Natural killer cell (primary cell): ENCODE data around the gene TLL2. TPM values are rescaled to one million over a fixed set of nuclear protein-coding genes. Genes with fewer than 3 reads are reported as not detected.

Experiments
- ATAC-seq, 3 donors: fragments of 150-1000 bp in 2 of 3; fragments of 200-7000 bp in 1 of 3; cut with Tn5 transposase; 1 replicate in 1 of 3; 2 replicates in 2 of 3; pipeline ENCODE4 v1.10.0; 2021; ENCODE audit warnings: mild to moderate bottlenecking in 2 of 3, moderate library complexity in 2 of 3
- DNase-seq, 2 donors: peaks; one replicate each; pipeline versions ENCODE4 v3.0.0 to v3.0.0-alpha.2; 2013 to 2021; ENCODE audit warnings: mixed read lengths in 1 of 2
- H3K27ac ChIP-seq: one replicate; pipeline ENCODE4 v1.5.1; 2013; ENCODE audit warnings: mild to moderate bottlenecking, low read length
- H3K27me3 ChIP-seq: one replicate; pipeline ENCODE4 v1.6.1; 2013; ENCODE audit warnings: low read length; ENCODE audit not compliant: control insufficient read depth, insufficient read depth
- H3K36me3 ChIP-seq: one replicate; pipeline ENCODE4 v1.6.1; 2013; ENCODE audit warnings: low read length; ENCODE audit not compliant: control insufficient read depth, insufficient read depth
- H3K4me1 ChIP-seq: one replicate; pipeline ENCODE4 v1.6.1; 2013; ENCODE audit warnings: low read length; ENCODE audit not compliant: control insufficient read depth, insufficient read depth
- H3K4me3 ChIP-seq: one replicate; pipeline ENCODE4 v1.5.1; 2013; ENCODE audit warnings: low read length
- H3K9me3 ChIP-seq: one replicate; pipeline ENCODE4 v1.6.1; 2013; ENCODE audit warnings: low read length; ENCODE audit not compliant: control insufficient read depth, insufficient read depth
- H3K27ac Mint-ChIP-seq, 2 donors: one replicate each; pipeline ENCODE4 v1.8.0; 2022; ENCODE audit warnings: mild to moderate bottlenecking in 2 of 2, mixed read lengths in 2 of 2, moderate library complexity in 1 of 2
- H3K27me3 Mint-ChIP-seq, 2 donors: one replicate each; pipeline ENCODE4 v1.8.0; 2022; ENCODE audit warnings: low read depth in 2 of 2, mixed read lengths in 2 of 2
- H3K36me3 Mint-ChIP-seq: one replicate; pipeline ENCODE4 v1.8.0; 2022; ENCODE audit warnings: mixed read lengths
- H3K4me1 Mint-ChIP-seq, 2 donors: one replicate each; pipeline ENCODE4 v1.8.0; 2022; ENCODE audit warnings: mixed read lengths in 2 of 2
- H3K4me3 Mint-ChIP-seq: one replicate; pipeline ENCODE4 v1.8.0; 2022; ENCODE audit warnings: mild to moderate bottlenecking, moderate library complexity, mixed read lengths
- H3K9me3 Mint-ChIP-seq, 2 donors: one replicate each; pipeline ENCODE4 v1.8.0; 2022; ENCODE audit warnings: mixed read lengths in 2 of 2
- WGBS: methylation state at CpG from one replicate; pipeline ENCODE4 v1.1.7; 2013; ENCODE audit warnings: missing lambda C conversion rate; ENCODE audit not compliant: insufficient coverage; 5-methylcytosine and 5-hydroxymethylcytosine counted together
- intact Hi-C: fragments of 100-400 bp; cut with micrococcal nuclease; formaldehyde crosslinking; loops from one replicate; pipeline ENCODE4 v1.14.2; 2022
- total RNA-seq, 4 donors: library from RNA; stranded (reverse); fragments of 120-200 nt in 1 of 4; gene quantifications; one replicate each; pipeline versions ENCODE4 v1.2.3 to v1.2.4, GENCODE V29; 2013 to 2022
- TF ChIP-seq, protein P1 (sequence below): fragments of 200-600 bp; IDR thresholded peaks from one replicate; pipeline ENCODE4 v1.8.0; 2022; ENCODE audit warnings: antibody characterized with exemption

The TLL2 gene
- total RNA-seq, 3 donors from 2014 or later (not counting 1 experiment from before 2014, with no cell fraction given), result not detected

- no peaks in the 10 kb centered on the region for H3K9me3 ChIP-seq
- WGBS, result 84% methylated on average over 10 of the region's 10 CpGs
- no peaks in the 10 kb centered on the region for H3K4me1 ChIP-seq
- ATAC-seq (no peak), DNase-seq (no peak)
- no peaks in the 10 kb centered on the region for H3K4me1 Mint-ChIP-seq
- no peaks in the 10 kb centered on the region for H3K36me3 Mint-ChIP-seq
- H3K27me3 ChIP-seq, result no peaks in the 10 kb centered on the region
- no peaks in the 10 kb centered on the region for H3K36me3 ChIP-seq
- H3K9me3 Mint-ChIP-seq, result no peaks in the 10 kb centered on the region
- H3K27ac Mint-ChIP-seq, result no peak overlapping the region
- TF ChIP-seq, protein P1, sequence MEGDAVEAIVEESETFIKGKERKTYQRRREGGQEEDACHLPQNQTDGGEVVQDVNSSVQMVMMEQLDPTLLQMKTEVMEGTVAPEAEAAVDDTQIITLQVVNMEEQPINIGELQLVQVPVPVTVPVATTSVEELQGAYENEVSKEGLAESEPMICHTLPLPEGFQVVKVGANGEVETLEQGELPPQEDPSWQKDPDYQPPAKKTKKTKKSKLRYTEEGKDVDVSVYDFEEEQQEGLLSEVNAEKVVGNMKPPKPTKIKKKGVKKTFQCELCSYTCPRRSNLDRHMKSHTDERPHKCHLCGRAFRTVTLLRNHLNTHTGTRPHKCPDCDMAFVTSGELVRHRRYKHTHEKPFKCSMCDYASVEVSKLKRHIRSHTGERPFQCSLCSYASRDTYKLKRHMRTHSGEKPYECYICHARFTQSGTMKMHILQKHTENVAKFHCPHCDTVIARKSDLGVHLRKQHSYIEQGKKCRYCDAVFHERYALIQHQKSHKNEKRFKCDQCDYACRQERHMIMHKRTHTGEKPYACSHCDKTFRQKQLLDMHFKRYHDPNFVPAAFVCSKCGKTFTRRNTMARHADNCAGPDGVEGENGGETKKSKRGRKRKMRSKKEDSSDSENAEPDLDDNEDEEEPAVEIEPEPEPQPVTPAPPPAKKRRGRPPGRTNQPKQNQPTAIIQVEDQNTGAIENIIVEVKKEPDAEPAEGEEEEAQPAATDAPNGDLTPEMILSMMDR, result no peak
- H3K27ac ChIP-seq, result no peak overlapping the region
- intact Hi-C loops, result no loop called here
- H3K27me3 Mint-ChIP-seq, result peaks cover 4 to 21% of the 10 kb centered on the region in 2 donors
- no peak overlapping the region for H3K4me3 ChIP-seq
- no peak overlapping the region for H3K4me3 Mint-ChIP-seq
These were observed 72.3 kb downstream of the TLL2 start for GRCh38 chr10:96441322-96441885.

GRCh38 chr10:96440361-96441292 lies 73.1 kb downstream of the TLL2 start:
- Histone ChIP-seq H3K27me3 (no peaks in the 10 kb centered on the region), H3K4me3 (no peak overlapping the region), H3K27ac (no peak overlapping the region), H3K36me3 (no peaks in the 10 kb centered on the region), H3K4me1 (no peaks in the 10 kb centered on the region), H3K9me3 (no peaks in the 10 kb centered on the region)
- 69% methylated on average over 10 of the region's 10 CpGs for WGBS
- Mint-ChIP-seq H3K4me3 (no peak overlapping the region), H3K36me3 (no peaks in the 10 kb centered on the region), H3K27me3 (peaks cover 4 to 24% of the 10 kb centered on the region in 2 donors), H3K9me3 (no peaks in the 10 kb centered on the region), H3K4me1 (no peaks in the 10 kb centered on the region), H3K27ac (no peak overlapping the region)
- ATAC-seq (no peak), DNase-seq (no peak)
- intact Hi-C loops, result no loop called here
- TF ChIP-seq, protein P1, result no peak

DNA sequence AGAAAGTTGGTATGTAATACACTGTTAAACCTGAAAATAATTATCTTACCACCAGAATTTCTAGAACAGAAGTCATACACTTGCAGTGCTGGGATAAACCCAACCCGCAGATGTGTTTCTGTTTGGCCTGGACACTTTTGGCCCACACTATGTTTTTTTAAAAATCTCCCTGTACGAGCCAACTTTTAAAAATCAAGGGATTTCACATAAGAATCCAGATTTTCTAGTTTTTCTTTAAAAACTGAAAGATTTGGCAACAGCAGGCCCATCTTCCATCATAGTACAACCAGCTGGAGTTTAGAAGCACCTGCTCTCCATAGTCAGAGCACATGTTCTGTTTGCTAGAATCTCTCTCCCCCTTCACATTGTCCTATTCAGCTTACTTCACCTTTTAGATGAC lies 74.0 kb downstream of the TLL2 start:
- Mint-ChIP-seq H3K4me1 (no peaks in the 10 kb centered on the region), H3K27me3 (peaks cover 8 to 26% of the 10 kb centered on the region in 2 donors), H3K9me3 (no peaks in the 10 kb centered on the region), H3K27ac (no peak overlapping the region), H3K36me3 (no peaks in the 10 kb centered on the region), H3K4me3 (no peak overlapping the region)
- DNase-seq (no peak), ATAC-seq (no peak)
- Histone ChIP-seq H3K4me3 (no peak overlapping the region), H3K9me3 (no peaks in the 10 kb centered on the region), H3K27ac (no peak overlapping the region), H3K4me1 (no peaks in the 10 kb centered on the region), H3K36me3 (no peaks in the 10 kb centered on the region), H3K27me3 (no peaks in the 10 kb centered on the region)
- intact Hi-C loops, result no loop called here
- TF ChIP-seq, protein P1, result no peak
- 89% methylated on average over 2 of the region's 2 CpGs for WGBS
